ENCODE data around the gene SPINT1. TPM values are rescaled to one million over a fixed set of nuclear protein-coding genes. Genes with fewer than 3 reads are reported as not detected.

SPINT1 gene, protein sequence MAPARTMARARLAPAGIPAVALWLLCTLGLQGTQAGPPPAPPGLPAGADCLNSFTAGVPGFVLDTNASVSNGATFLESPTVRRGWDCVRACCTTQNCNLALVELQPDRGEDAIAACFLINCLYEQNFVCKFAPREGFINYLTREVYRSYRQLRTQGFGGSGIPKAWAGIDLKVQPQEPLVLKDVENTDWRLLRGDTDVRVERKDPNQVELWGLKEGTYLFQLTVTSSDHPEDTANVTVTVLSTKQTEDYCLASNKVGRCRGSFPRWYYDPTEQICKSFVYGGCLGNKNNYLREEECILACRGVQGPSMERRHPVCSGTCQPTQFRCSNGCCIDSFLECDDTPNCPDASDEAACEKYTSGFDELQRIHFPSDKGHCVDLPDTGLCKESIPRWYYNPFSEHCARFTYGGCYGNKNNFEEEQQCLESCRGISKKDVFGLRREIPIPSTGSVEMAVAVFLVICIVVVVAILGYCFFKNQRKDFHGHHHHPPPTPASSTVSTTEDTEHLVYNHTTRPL
- total RNA-seq, result 0.12 and 0.49 TPM in 2 replicates

DNA sequence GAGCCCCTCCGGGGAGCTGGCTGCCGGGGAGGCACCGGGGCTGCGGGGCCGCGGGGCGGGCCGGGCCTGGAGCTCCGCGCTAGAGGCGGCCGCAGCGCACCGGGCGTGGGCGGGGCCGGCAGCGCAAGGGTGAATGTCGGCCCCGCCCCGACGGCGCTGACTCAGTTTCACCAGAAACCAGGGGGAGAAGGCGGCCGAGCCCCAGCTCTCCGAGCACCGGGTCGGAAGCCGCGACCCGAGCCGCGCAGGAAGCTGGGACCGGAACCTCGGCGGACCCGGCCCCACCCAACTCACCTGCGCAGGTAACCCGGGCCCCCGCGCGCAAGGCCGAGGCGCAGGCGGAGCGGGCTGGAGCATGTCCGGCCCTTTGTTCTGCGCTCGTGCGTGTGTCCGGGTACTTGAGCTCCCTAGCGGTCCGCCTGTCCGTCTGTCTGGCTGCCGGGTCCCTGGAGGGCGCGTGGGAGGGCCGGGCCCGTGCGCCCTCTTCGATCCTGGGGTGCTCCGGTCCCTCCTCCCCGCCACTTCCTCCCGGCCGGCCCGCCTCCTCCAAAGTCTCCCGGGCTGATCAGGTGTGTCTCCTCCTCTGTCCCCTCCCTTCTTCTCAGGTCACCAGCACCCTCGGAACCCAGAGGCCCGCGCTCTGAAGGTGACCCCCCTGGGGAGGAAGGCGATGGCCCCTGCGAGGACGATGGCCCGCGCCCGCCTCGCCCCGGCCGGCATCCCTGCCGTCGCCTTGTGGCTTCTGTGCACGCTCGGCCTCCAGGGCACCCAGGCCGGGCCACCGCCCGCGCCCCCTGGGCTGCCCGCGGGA, at the start of gene SPINT1:
SPINT1 (plus strand) TSS at position 164 of the 811 bp plus-strand sequence; CDS start at position 671, 507 bp downstream.

DNA sequence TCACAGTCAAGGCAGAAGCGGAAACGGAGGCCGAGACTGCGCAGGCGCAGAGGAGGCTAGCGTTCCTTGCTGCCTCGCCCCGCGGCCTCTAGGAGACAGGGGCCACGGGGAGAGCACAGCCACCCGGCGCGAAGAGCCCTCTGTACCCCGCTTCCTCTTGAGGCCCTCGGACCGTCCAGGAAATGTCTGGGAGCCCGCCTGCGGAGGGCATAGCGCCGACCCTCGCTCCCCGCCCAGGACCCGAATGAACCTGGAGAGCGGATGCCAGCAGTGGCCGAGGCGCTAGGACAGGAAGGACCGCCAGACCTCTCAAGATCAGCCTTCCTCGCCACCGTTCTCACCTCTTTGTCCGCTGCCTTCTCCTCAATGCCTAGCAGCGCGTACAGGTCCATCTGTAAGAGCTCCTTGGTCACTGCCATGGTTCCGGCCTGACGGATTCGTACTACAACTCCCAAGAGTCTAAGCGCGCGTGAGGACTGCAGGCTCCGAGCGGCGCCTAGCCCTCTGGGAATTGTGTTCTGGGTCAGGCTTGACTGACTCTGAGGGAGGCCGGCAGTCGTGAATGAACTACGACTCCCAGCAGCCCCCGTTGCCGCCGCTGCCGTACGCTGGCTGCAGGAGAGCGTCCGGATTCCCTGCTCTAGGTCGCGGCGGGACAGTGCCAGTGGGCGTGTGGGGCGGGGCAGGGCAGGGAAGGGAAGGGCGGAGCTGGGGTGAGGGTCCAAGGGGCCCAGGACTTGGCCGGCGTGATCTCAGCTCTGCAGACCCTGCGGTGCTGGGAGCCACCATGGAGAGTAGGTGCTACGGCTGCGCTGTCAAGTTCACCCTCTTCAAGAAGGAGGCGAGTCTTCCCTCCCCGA, 36.6 kb upstream of the SPINT1 start, which contains the start of the genes DNAJC17 and ZFYVE19:
DNAJC17 (minus strand) TSS at position 446 of the 860 bp plus-strand sequence; CDS start at position 419, 27 bp downstream.
ZFYVE19 (plus strand) TSS at position 62 of the 860 bp plus-strand sequence; CDS start at position 563, 501 bp downstream.

DNA sequence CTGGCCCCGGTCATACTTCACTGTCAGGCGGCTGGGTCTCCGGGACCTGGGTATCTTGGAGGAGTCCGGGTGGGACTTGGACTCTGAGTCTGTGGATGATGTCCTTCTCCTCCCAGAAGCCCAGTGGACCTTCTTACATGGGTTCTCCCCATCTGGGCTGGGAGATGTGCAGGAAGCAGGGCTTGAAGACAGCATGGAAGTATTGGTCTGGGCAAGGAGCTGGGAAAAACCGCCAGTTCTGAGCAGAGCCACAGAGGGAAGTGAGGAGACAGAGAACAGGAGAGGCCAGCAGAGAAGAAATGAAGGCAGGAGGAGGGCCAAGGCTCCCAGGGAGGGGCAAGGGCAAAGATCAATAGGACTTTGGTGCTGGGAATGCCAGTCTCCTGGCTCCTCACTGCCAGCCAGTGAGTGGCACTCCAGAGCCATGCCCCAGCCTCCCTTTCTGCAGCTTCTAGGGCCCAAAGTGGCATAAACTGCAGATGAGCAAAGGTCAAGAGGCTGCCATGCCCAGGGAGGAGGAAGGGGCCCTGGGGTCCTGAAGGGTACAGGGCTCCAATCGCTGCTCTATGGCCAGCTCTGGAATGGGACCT, 15.3 kb upstream of the SPINT1 start, which contains the start of gene PPP1R14D:
PPP1R14D (minus strand) TSS at position 262 of the 590 bp plus-strand sequence; CDS start at position 195, 67 bp downstream.

DNA sequence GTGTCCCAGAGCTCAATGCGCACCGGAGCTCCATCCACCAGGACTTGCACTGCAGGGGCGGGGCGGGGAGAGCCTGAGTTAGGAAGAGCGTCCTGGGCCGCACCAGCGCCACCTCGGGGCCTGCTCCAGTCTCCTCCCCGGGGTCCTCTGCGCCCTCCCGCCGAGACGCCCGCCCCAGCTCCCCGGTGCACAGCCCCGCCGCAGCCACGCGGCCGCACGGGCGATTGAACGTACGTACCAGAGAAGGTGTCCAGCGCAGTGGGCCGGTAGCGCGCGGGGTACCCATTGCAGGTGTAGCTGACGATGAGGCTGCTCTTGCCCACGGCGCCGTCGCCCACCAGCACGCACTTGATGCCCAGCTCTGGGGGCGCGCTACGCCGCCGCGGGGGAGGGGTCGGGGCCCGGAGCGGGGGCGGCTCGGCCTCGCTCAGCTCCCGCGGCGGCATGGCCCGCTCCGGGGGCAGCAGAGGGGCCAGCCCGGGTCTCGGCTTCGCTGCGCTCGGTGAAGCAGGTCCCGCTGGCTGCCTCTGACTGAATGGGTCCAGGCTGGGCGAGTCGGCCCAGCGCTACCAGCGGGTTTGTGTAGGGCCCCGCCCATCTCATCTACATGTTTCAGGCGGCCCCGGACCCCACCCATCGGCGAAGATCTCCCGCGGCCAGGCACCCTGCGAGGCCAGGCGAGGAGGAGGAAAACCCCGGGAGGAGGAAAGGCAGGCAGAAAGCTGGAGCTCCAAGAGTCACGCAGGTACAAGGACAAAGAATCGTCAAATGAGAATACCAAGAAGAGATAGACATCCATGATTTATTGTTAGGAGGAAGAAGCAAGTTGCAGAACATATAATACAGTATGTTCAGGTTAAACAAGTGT, 30.1 kb downstream of the SPINT1 start, which contains the start of gene RHOV:
RHOV (minus strand) TSS at position 541 of the 868 bp plus-strand sequence; CDS start at position 446, 95 bp downstream.

DNA sequence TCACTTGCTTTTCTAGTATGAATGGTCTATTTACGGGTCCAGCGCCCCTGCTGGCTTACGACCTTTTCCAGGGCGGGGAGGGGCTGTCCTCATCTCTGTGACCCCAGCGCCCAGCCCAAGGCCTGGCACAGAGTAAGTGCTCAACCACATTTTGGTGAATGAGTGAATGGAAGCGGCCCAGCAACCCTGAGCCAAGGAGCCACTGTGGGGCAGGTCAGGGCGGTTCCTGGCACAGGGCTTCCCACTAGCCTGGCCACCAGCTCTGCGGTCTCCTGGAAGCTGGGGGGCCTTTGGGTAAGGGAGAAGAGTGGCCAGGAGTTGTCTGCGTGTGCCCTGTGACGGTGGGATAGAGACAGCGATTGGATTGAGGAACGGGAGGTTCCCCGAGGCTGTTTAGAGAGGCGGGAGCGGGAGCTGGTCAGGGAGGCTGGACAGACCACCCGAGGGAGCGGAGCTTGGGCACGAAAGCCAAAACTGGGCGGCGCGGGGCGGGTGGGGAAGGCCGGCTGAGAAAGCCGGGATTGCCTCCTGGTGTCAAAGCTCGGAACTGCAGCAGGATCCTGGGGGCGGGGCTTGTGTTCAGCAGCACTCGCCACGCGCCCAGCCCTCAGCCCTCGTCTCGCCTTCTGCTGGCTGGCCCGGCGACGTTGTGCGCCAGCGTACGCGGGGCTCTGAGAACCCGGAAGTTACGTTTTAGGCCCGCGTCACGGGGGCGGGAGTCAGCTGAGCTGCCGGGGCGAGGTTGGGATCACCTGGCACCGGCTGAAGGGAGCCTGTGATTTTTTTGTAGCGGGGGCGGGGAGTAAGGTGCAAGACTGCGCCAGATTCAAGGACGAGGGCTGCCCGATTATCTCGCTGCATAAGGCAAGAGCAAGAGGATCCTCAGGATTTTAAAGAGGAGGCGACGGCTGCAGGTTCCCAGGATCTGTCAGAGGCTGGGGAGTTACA, 50.2 kb downstream of the SPINT1 start, which contains the start of gene VPS18:
VPS18 (plus strand) TSS at position 718 of the 948 bp plus-strand sequence. CDS start 319 bp downstream, outside the sequence.

Small RNAs within 50 kb of the gene (small RNA-seq; reads per million reads assigned to genes)
- gene AC025166.1, result not detected

Other genes with a start within 250 kb of the SPINT1 start
- 2.9 and 3.6 TPM in 2 replicates for gene KNL1, start 249.8 kb upstream of the SPINT1 start, total RNA-seq
- gene RAD51, start 148.9 kb upstream of the SPINT1 start, total RNA-seq, result 1.1 and 1.8 TPM in 2 replicates
- 15.7 and 21.6 TPM in 2 replicates for gene RMDN3, start 88.8 kb upstream of the SPINT1 start, total RNA-seq
- gene GCHFR, start 80.0 kb upstream of the SPINT1 start, total RNA-seq, result 3.5 and 3.6 TPM in 2 replicates
- 0.12 TPM in 1 of 2 replicates, not detected in the other for gene C15orf62, start 74.1 kb upstream of the SPINT1 start, total RNA-seq
- gene ZFYVE19, start 37.0 kb upstream of the SPINT1 start, total RNA-seq, result 14.1 and 16.2 TPM in 2 replicates
- gene DNAJC17, start 36.6 kb upstream of the SPINT1 start, total RNA-seq, result 11.2 and 12.0 TPM in 2 replicates
- not detected in 2 replicates for gene PPP1R14D, start 15.3 kb upstream of the SPINT1 start, total RNA-seq
- 0.16 and 0.24 TPM in 2 replicates for gene RHOV, start 30.2 kb downstream of the SPINT1 start, total RNA-seq
- gene VPS18, start 50.4 kb downstream of the SPINT1 start, total RNA-seq, result 70.6 and 74.2 TPM in 2 replicates
- 0.16 TPM in 1 of 2 replicates, not detected in the other for gene DLL4, start 85.3 kb downstream of the SPINT1 start, total RNA-seq
- 12.0 and 12.3 TPM in 2 replicates for gene CHAC1, start 109.4 kb downstream of the SPINT1 start, total RNA-seq

All from hair follicle dermal papilla cell (primary cell).